Stimulated activated naive CD4-positive, alpha-beta T cell (primary cell): Measurements from ENCODE around the gene ANXA6.

ENCODE experiments used
- DNase-seq, 6 experiments: peaks; one replicate each; lab custom pipeline; 2025; lab: John Stamatoyannopoulos, UW

The ANXA6 gene

GRCh38 chr5:151063142-151063989, 94.2 kb downstream of the ANXA6 start:
- no peak for DNase-seq

DNA sequence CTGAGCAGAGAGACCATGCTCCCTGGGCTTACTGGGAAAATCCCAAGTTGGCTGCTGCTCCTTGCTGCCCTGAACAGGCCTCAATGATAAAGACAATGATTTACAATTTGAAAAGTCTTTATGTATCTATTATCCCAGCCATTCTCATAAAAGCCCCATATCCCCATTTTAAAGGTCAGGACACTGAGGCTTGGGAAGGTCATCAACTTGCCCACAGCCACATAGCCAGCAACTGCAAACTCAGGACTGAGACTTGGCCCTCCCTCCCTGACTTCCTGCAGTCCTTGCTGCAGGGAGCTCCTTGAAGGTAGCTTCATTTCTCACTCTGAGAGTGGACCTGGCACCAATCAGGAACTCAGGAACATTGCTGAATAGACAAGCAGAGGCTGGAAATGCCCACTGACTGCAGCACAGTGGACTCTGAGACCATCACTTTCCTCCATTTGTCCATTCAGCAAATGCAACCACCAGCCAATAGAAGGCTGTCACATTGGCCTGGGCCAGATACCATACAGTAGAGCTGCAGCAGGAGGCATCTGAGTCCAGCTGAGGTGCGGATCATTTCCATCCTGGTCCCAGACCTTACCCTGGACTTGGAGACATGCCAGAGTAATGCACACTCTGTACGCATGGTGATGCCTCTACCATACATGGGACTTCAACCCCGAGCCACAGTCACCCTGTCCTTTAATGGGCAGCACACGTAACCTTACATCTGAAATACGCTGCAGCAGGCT, 95.0 kb downstream of the ANXA6 start:
- no peak for DNase-seq

DNA sequence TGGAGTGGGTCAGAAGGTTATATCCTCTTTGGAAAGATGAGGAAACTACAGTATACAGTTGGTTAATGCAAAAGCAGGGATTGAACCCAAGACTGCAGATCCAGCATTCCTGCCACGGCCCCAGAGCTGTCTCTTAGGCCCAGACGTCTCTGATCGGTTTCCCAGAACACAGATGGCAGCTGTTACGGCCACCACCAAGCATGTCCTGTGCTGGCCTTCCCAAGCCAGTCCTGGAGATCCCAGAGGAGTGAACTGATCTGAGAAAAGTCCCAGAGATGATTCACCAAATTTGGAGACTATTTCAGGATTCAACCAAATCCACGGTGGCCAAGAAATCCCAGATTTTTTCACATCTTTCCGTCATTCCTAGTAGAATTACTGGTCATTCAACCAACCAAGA, 96.8 kb downstream of the ANXA6 start:
- no peak for DNase-seq

GRCh38 chr5:151058891-151059489, 98.6 kb downstream of the ANXA6 start:
- DNase-seq = no peak

GRCh38 chr5:151058301-151058700, 99.3 kb downstream of the ANXA6 start:
- no peak for DNase-seq

GRCh38 chr5:151056379-151057325, 100.9 kb downstream of the ANXA6 start:
- no peak for DNase-seq

DNA sequence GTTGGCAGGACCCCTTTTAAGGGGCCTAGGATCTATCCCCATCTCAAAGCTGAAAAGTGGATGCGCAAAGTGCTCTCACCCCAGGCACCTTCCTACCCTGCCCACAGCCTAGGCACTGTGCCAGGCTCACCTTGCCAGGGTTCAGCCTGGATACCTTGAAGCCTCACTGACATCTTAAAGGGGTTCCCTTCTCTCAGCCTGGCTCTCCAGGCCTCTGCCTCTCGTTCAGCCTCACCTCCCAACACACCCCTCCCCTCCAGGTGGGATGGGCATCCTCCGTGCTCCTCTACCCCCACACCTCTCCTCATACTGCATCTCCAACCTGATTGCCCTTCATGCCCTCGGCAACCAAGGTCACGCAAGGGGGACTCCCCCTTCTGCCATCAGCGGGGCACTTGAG, 102.2 kb downstream of the ANXA6 start:
- DNase-seq = no peak

DNA sequence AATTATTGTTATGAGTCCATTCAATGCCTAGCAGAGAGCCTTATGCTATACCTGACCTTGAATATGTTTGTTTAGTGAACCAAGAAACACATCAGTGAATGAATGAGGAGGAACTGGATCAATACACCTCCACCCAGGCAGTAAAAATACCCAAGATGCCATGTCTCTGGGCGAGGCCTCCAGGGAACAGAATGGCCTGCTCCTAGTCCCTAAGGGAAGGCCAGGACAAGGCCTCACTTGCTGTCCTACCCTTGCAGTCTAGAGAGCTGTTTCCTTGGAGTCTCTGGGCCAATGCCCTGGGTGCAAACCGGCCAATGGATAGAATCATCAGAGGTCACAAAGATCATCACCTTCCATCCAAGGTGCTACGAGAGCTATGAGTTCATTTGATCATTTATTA, 102.9 kb downstream of the ANXA6 start:
- DNase-seq = no peak

DNA sequence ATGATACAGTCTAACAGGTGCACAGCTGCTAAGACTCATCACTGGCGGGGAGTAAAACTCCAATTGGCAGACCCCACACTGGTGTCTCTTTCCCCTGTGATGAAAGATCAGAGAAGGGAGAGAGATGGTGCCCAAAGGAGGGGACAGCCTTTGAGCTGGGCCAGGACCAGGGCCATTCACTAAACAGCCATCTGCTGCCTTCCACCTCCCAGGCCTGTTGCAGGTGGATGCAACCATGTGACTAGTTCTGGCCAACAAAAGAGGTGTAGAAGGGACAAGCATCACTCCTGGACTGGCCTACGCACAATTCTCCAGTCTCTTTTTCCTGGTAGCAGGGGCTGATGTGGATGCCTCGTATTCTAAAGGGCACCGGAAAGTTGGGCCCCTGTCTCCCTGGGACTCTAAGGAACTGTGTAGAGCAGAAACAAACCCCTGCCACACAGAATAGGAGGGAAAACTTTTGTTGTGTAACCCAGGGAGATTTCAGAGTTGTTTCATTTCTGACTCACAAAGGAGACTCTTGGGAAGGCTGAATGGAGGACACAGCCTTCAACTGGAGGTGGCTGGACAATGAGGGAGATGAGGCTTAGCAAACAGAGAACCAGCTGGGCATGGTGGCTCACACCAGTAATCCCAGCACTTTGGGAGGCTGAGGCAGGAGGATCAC, 103.7 kb downstream of the ANXA6 start:
- DNase-seq = no peak

GRCh38 chr5:151052836-151053235, 104.7 kb downstream of the ANXA6 start:
- DNase-seq = no peak

GRCh38 chr5:151051931-151052608, 105.5 kb downstream of the ANXA6 start:
- DNase-seq = no peak

- DNase-seq = peak; percentile 25 to 66 (median 54)
Measured at GRCh38 chr5:151051066-151051930, 106.3 kb downstream of the ANXA6 start.
